HS-27A (cell line): ENCODE data around the gene SLC4A1AP.
"Not testable (repeated sequence)": the region's sequence is repeated elsewhere in the genome, so short reads cannot be mapped to it uniquely, and the experiment has no call there.

Experiments
- DNase-seq: peaks from one replicate; pipeline ENCODE4 v3.0.0-alpha.2; 2012; ENCODE audit warnings: low read depth, missing footprints

SLC4A1AP gene, protein sequence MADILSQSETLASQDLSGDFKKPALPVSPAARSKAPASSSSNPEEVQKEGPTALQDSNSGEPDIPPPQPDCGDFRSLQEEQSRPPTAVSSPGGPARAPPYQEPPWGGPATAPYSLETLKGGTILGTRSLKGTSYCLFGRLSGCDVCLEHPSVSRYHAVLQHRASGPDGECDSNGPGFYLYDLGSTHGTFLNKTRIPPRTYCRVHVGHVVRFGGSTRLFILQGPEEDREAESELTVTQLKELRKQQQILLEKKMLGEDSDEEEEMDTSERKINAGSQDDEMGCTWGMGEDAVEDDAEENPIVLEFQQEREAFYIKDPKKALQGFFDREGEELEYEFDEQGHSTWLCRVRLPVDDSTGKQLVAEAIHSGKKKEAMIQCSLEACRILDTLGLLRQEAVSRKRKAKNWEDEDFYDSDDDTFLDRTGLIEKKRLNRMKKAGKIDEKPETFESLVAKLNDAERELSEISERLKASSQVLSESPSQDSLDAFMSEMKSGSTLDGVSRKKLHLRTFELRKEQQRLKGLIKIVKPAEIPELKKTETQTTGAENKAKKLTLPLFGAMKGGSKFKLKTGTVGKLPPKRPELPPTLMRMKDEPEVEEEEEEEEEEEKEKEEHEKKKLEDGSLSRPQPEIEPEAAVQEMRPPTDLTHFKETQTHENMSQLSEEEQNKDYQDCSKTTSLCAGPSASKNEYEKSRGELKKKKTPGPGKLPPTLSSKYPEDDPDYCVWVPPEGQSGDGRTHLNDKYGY

DNA sequence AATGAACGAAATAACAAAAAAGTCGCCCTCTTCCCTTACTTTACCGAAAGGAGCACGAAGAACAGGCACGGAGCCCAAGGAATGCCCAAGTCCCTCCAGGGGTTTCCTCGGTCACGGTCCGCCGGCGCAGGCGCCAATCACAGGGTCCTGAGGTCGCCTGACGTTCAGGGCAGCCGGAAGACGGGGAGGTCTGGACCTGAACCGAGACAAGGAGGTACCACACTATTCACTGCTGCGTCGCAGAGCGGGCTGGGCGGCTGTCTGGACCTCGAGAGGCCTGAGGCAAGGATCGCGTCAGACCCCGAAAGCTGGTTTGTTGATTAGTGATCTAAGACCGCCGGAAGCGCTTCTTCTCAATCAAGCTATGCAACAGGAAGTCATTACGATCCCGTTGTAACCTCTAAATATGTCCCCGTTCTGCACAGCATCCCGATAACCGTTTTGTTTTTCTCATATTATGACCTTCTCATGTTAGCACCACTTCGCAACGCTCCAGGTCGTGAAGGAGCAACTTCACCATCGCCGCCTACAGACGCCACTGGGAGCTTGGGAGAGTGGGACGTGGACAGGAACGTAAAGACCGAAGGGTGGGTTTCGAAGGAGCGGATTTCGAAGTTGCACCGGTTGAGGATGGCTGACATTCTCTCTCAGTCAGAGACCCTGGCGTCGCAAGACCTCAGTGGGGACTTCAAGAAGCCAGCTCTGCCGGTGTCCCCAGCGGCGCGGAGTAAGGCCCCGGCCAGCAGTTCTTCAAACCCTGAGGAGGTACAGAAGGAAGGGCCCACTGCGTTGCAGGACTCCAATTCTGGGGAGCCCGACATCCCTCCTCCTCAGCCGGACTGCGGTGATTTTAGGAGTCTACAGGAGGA, at the start of gene SLC4A1AP, which contains the start of gene SUPT7L:
SLC4A1AP (plus strand) TSS at position 605 of the 869 bp plus-strand sequence; CDS start at position 631, 26 bp downstream.
SUPT7L (minus strand) TSS at position 330 of the 869 bp plus-strand sequence. CDS start 1,422 bp downstream, outside the sequence.
- DNase-seq, result peak; percentile 76

DNA sequence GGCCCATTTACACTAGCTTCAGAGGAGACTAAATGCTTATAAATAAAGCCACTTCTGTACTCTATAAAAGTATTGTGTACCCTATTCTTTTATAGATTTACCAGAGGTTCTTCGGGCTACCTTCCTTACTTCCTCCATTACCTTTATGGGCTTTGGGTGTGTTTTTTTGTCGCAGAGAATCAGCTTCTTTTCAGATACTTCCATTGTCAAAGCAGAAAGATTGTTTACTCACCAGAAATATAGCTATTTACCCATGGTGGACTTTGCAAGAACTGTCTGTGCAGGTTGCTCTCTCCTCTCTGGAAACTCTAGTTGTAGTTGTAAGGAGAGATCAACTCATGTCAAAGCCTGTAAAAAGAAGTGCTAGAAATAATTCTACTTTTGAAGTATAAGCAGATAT, 49.7 kb upstream of the SLC4A1AP start:
- no peak for DNase-seq

DNA sequence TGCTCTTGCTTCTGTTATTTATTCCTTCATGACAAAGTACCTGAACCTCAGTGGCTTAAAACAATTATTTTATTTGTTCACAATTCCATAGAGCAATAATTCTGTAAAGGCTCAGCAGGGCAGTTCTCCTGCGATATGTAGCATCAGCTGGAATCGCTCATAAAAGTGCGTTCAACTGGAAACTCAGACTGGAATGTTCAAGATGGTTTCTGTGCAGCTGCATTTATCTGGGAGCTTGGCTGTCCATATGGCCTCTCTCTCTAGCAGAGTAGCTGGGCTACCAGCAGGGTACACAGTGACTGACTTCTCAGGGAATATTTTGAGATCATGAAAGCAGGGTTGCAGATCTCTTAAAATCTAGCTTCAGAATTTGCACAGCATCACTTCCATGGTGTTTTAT, 48.4 kb upstream of the SLC4A1AP start:
- no peak for DNase-seq

DNA sequence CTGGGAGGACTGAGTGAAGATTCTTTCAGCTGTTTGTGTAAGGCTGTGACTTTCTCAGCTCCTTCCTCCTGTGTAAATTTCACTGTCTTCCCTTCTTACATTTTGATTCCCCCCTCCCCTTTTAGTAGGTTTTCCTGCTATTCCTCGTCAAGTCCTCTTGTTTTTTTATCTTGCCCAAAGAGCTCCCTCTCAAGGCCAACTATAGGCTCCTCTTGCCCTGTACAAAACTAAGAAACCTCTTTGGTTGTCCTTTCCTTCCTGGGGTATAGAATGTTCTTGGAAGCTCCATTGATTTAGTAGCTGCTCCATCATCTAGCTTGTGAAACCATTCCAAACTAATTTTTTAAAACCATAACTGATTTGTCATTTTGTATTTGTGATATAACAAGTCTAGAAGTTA, 42.2 kb upstream of the SLC4A1AP start:
- DNase-seq, result no peak

DNA sequence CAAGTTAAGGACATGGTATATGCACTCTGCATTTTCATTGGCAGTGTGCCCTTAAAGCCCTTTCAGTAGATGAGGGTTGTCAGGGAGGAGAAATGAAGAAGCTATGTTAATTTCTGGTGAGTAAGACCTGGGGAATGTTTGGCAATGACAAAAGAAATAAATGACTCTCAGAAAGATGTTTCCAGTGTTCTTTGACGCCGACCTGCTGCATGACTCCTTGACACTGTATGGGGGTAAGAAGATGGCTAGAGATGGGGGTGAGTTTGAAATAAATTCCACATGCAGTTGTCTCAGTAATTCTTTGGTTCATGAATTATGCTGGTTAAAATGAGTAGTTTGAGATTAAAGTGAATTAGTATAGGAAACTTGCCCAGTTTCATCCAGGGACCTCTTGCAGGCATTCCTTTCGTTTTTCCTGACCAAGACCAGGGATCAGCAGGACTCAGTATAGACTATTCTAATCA, 40.7 kb upstream of the SLC4A1AP start:
- DNase-seq, result no peak

DNA sequence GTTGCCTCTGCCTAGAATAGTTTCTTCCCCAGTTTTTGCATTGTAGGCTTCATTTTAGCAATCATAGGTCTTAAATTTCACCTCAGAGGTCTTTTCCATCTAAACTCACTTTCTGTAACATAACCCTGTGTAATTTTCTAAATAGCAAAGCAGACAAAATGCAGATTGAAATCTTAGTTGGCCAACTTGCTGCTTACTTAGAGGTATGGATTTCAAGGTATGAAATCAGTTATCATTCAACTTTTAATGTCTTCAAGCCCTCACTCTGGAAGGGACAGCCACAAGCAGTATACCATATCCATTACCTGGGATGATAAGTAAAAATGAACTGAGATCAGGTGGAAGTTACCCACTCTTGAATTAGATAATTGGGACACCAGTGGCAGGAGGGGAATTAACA, 38.7 kb upstream of the SLC4A1AP start:
- no peak for DNase-seq

DNA sequence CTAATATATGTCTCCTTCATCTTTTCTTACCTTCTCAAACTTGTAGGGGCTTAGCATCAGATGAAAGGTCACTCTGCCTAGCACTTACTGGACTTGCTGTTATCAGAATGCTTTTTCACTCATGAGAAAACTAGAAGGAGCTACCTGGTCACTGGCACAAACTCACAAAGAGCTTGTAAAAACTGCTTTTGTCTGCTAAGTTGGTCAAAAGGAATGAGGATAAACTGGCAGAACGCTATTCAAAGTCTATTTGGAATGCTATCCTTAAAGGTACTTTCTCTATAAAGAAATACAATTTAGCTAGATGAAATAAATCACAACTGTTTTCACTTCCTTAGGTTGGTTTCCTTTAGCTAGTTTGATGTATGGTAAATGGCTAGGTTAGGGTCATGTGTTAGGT, 37.4 kb upstream of the SLC4A1AP start:
- DNase-seq, result not testable (repeated sequence)

DNA sequence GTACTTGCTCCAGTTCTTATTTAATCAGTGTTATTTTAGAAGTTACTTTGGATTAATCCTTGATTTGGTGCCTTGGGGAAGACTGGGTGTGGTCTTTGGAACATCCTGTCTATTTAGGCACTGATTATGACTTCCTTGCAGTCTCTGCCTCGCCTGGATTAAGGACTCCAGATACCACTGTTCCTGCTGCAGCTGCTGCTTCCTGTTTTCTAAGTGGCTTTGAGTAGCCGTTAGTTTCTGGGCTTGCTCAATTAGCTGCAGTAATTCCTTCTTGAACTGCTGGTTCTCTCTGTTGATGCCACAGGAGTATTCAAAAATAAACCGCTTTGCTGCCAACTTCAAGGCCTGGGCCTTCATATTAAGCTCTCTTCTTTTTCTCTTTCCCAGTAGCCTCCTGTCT, 36.8 kb upstream of the SLC4A1AP start:
- not testable (repeated sequence) for DNase-seq

DNA sequence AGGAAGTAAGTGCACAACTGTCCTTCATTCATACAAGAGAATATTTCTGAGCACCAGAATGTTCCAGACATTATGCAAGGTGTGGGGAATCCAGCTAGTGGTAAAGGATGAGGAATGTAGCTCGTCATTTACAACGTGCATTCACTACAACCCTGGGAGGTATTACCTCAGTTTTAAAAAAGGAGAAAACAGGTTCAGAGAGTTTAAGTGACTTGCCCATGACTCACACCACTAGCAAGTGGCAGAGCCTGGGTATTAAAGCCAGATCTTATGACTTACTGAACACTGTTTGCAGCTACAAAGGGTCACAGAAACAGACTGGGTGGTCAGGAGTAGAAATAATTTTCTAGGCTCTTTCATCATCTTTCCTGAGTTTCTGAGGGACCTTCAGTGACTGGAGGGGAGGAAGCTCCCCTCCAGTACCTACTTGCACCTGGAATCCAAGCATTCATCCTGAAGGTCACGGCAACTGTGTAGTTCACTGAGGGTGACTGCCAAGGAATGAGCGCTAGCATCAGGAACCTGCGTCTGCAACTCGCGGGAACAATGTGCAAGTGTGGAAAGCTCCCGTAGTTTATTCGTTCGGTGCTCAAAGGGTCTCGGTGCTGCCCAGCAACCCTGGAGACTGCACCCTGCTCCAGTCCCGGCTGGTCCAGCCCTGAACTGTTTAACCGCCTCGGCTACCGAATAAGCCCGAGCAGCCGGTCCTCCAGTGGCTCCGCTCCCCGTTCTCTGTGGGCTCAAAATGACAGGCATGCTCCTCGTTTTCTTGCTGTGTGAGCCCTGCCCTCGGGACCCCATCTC, 35.5 kb upstream of the SLC4A1AP start:
- peak; percentile 33 for DNase-seq

DNA sequence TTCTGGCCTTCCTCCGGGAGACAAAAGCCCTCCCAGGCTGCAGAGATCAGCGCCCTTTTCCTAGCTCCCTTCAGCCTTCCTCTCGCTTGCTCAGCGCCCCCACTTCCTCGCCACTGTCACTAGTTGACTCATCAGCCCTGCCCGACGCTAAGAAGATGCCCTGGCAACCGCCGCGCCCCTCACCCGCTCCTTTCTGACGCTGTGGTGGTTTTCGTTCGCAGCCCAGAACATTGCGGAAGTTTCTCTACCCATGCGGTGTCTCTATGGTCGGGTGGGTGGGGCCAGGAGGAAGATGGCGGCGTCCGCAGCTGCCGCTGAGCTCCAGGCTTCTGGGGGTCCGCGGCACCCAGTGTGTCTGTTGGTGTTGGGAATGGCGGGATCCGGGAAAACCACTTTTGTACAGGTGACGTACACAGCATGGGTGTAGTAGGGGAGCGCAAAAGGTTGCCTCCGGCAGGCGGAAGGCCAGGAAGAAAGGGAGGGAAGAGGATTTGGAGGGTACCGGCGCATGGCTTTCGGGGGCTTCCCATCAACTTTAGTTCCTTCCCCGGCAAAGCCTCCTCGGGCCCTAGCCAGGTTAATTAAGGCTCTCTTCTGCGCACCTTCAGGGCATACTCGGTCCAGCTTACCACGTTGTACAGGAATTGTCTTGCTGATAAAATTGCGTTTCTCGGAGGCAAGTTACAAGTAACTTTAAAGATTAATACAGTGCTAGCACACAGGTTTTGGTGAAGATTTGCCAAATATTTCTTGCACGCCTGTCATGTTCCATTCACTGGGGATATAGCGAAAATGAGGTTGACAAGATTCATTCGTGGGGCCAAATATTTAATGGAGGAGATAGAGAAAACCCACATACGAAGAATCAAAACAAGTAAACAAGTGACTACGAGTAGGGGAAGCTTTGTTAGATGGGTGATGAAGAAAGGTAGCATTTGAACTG, 34.7 kb upstream of the SLC4A1AP start, which contains the start of the genes CCDC121 and GPN1:
CCDC121 (minus strand) TSS at position 246 of the 943 bp plus-strand sequence. CDS start 1,213 bp downstream, outside the sequence.
GPN1 (plus strand) TSS at position 284 of the 943 bp plus-strand sequence; CDS start at position 293, 9 bp downstream.
- peak; percentile 73 for DNase-seq

DNA sequence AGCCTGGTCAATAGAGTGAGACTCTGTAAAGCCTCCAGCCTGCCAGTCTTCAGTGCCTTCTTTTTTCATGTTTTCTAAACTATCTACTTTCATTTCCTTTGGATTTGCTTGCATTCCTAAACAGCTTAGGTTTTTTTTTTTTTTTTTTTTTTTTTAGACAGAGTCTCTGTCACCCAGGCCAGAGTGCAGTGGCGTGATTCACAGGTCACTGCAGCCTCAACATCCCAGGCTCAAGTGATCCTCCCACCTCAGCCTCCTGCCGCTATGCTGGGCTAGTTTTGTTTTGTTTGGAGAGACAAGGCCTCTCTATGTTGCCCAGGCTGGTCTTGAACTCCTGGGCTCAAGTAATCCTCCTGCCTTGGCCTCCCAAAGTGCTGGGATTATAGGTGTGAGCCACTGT, 33.4 kb upstream of the SLC4A1AP start:
- not testable (repeated sequence) for DNase-seq

DNA sequence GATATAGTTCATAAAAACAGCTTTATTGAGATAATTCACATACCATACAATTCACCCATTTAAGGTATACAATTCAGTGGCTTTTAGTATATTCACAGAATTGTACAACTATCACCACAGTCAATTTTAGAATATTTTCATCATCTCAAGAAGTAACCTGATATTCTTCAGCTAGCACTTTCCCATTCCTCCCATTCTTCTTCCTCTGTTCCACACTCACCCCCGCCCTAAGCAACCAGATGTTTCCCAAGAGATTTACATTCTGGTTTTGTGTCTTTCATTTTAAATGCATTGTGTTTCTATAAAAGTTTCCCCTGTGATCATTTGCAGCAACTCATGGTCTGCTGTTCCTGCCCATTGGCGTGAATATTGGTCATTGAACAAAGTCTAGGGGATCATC, 29.4 kb upstream of the SLC4A1AP start:
- no peak for DNase-seq

DNA sequence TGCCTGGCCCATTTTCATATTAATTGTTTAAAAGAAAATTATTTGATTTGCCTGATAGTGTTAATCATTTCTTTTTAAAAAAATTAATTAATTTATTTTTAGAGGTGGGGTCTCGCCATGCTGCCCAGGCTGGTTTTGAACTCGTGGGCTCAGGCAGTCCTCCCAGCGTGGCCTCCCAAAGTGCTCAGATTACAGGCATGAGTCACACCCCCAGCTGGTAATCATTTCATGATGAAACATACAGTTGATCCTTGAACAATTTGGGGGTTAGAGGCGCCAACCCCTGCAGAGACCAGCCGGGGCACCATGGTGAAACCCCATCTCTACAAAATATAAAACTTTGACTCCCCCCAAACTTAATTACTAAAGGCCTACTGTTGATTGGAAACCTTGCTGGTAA, 26.9 kb upstream of the SLC4A1AP start:
- no peak for DNase-seq

DNA sequence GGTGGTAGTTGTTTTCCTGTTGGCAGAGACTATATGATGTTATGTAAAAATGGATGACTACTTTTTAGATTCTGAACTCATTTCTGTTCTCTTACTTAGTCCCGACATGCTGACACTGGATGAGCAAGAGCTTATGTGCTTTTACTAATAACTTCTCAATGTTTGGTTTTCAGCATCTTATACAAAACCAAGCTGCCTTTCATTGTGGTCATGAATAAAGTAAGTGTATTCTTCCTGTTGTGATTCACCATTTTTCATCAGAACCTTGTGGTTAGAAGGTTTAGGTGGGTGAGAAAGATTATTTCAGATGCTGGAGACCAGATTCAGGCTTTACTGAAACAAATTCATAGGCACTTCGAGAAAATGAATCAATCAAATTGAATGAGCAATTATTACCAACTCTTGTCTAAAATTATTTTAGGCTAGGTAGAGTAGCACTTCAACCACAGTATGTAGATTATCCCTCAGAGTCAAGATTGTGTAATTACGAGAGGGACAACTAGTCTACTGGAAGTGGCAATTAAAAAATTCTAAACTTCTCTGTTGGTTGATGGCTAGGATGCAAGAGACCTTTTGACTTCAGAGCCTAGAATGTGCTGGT, 25.6 kb upstream of the SLC4A1AP start:
- DNase-seq, result no peak

DNA sequence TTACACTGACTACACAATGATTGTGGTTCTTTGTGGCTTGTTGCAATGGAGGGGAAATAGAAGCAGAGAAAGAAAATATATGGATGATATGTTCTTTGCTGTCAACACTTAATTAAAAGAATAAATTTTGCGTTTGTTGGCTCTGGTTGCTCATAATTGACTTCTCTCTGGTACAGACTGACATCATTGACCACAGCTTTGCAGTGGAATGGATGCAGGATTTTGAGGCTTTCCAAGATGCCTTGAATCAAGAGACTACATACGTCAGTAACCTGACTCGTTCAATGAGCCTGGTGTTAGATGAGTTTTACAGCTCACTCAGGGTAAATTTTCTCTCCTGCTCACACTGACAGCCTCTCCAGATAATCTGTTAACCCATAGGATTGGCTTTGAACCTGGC, 25.0 kb upstream of the SLC4A1AP start:
- no peak for DNase-seq

DNA sequence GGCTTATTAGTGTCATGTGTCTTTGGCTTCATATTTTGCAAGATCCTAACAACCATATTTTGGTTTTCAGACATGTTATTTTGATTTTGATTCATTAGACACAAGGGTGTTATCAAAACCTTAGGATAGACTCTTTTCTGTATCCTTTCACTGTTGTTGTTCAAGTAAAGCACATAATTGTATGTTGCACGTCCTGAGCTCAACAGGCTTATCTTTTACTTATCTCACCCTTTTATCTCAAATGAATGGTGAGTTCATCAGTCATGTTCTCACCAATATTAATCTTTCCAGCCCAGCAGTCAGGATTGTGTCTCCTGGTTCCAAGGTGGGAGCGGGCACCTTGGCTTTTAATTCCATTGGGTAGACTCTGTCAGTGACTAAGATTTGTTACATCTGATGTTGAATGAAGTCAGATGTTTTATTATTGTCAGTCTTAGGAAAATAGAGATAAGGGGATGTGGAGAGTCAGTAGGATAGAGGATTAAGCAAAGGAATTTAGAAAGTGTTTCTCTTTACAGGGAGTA, 22.9 kb upstream of the SLC4A1AP start:
- no peak for DNase-seq

DNA sequence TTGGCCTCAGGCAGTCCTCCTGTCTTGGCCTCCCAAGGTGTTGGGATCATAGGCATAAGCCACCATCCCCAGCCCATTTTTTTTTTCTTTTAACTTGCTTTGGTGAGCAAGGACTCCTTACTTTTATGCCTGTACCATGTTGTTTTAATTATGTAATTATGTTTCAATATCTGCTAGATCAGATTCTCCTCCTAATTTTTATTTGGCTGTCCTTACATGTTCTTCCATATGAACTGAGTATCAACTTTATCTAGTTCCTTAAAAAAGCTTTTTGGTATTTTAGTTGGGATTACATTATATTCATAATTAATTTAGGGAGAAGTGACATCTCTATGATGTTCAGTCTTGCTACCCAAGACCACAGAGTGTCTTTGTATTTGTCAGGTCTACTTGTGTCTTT, 18.5 kb upstream of the SLC4A1AP start:
- no peak for DNase-seq

DNA sequence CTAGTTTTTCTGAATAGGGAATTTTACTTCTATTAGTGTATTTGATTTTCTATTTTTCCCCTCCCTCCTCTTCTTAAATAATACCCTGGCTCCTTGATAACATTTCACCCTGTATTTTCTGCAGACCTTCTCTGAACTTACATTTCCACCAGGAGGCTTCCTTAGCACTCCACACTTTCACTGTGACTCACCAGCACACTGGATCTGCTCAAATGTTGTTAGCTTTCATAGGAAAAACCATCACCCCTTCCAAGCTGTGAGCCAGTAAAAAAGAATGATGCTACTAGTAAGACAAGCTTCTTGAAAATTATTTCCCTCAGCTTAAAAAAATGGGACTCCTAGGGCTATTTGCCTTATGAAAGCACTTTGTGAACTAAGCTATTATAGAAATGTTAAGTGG, 16.4 kb upstream of the SLC4A1AP start:
- no peak for DNase-seq

DNA sequence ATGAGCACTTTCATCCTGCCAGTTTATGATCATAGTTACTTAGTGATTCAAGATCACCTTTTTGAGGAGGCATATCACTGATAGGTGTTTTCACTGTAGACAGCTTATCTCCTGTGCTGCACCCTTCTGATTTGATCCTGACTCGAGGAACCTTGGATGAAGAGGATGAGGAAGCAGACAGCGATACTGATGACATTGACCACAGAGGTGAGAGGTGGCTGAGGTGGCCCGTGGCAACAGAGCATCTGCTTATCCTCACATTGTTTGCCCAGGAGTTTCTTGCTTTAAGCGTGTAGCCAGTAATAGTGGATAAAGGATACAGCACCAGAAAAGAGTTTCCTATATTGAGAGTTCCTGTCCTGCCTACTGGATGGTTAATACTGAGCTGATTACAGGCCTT, 16.0 kb upstream of the SLC4A1AP start:
- no peak for DNase-seq
